SKM-1 (cell line): ENCODE results near the gene PRR15L.

Source experiments
- DNase-seq: peaks from one replicate; lab custom pipeline; 2025; ENCODE audit not compliant: unreplicated experiment; lab: John Stamatoyannopoulos, UW

The PRR15L gene

GRCh38 chr17:47907932-47908562 lies 49.6 kb downstream of the PRR15L start:
- peak; percentile 19 for DNase-seq

GRCh38 chr17:47906443-47906842 lies 51.2 kb downstream of the PRR15L start:
- DNase-seq, result no peak

- DNase-seq, result no peak
These were observed 52.4 kb downstream of the PRR15L start for GRCh38 chr17:47905221-47905733.

GRCh38 chr17:47902039-47902744 lies 55.5 kb downstream of the PRR15L start:
- no peak for DNase-seq
